GM21737 (cell line): Measurements from ENCODE around the gene PLIN3.
"Not testable (repeated sequence)": the region's sequence is repeated elsewhere in the genome, so short reads cannot be mapped to it uniquely, and the experiment has no call there.

Experiments
- ATAC-seq: cut with Tn5 transposase; IDR thresholded peaks from one replicate; pipeline ENCODE4 v1.9.1; 2021; ENCODE audit warnings: mild to moderate bottlenecking, moderate library complexity; ENCODE audit not compliant: unreplicated experiment

The PLIN3 gene

DNA sequence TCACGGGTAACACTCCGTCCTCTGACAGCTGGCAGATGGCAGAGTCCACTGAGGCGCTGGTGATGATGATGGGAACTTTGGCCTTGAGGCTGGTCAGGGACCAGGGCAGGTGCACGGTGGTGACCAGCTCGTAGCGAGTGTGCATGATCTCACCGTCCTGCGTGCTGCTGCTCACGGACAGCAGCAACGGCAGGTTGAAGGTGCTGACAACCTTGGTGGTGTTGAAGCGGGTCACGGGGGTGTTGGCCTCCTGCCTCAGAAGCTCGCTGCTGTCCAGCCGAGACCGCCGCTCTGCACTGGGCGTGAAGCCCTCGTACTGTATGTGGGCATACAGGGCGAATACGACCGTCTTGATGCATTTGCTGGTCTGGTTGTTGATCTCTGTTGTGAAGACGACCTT lies 23.6 kb upstream of the PLIN3 start:
- no peak for ATAC-seq

GRCh38 chr19:4889034-4889815 lies 21.8 kb upstream of the PLIN3 start:
- ATAC-seq: no peak

DNA sequence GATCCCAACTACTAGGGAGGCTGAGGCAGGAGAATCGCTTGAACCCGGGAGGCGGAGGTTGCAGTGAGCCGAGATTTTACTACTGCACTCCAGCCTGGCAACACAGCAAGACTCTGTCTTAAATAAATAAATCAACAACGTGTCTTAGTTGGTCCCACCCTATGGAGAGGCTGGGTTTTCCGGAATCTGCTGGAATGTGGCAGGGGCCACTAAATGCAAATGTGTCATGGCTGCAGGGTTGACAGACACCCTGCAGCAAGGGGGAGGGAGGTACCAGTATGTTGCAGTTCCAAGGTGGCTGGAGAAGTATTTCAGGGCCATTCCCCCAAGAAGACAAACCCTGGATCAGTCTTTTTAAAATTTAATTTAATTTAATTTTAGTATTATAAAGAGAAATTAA lies 20.3 kb upstream of the PLIN3 start:
- not testable (repeated sequence) for ATAC-seq

DNA sequence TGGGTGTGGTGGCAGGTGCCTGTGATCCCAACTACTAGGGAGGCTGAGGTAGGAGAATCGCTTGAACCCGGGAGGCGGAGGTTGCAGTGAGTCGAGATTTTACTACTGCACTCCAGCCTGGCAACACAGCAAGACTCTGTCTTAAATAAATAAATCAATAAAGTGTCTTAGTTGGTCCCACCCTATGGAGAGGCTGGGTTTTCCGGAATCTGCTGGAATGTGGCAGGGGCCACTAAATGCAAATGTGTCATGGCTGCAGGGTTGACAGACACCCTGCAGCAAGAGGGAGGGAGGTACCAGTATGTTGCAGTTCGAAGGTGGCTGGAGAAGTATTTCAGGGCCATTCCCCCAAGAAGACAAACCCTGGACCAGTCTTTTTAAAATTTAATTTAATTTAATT lies 17.5 kb upstream of the PLIN3 start:
- not testable (repeated sequence) for ATAC-seq

DNA sequence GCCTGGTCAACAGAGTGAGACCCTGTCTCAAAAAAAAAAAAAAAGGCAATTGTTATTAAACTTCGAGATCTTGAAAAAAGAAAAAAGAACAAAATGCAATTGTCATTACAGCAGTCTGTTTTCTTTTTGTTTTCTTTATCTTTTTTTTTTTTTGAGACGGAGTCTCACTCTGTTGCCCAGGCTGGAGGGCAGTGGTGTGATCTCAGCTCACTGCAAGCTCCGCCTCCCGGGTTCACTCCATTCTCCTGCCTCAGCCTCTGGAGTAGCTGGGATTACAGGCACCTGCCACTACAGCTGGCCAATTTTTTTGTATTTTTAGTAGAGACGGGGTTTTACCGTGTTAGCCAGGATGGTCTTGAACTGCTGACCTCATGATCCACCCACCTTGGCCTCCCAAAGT lies 15.4 kb upstream of the PLIN3 start:
- not testable (repeated sequence) for ATAC-seq

GRCh38 chr19:4879041-4879440 lies 11.6 kb upstream of the PLIN3 start:
- no peak for ATAC-seq

GRCh38 chr19:4878491-4878968 lies 11.1 kb upstream of the PLIN3 start:
- ATAC-seq: no peak

GRCh38 chr19:4877753-4878490 lies 10.5 kb upstream of the PLIN3 start:
- ATAC-seq: no peak

- no peak for ATAC-seq
These were observed 6.5 kb upstream of the PLIN3 start for GRCh38 chr19:4873930-4874329.

GRCh38 chr19:4871711-4872110 lies 4.2 kb upstream of the PLIN3 start:
- no peak for ATAC-seq

GRCh38 chr19:4870025-4870700 lies 2.7 kb upstream of the PLIN3 start:
- ATAC-seq: no peak

DNA sequence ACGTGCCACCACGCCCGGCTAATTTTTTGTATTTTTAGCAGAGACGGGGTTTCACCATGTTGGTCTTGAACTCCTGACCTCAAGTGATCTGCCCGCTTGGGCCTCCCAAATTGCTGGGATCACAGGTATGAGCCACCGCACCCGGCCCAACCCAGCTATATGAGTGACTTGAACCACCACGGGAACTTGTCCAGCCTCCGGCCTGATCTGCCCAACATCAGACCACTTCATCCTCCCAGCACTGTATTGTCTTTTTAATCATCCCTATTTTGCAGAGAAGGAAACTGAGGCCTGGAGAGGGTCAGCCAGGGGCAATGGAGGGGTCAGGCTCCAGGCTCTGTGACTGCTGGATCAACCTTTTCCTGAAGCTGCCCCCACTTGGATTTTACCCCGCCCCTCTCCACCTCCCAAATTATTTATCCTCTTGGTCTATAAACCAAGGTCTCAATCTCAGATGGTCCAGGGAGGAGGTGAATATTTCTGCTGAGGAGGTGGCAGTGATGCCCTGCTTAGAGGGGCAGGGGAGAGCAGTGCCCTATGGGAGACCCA lies 893 bp upstream of the PLIN3 start:
- ATAC-seq: no peak

DNA sequence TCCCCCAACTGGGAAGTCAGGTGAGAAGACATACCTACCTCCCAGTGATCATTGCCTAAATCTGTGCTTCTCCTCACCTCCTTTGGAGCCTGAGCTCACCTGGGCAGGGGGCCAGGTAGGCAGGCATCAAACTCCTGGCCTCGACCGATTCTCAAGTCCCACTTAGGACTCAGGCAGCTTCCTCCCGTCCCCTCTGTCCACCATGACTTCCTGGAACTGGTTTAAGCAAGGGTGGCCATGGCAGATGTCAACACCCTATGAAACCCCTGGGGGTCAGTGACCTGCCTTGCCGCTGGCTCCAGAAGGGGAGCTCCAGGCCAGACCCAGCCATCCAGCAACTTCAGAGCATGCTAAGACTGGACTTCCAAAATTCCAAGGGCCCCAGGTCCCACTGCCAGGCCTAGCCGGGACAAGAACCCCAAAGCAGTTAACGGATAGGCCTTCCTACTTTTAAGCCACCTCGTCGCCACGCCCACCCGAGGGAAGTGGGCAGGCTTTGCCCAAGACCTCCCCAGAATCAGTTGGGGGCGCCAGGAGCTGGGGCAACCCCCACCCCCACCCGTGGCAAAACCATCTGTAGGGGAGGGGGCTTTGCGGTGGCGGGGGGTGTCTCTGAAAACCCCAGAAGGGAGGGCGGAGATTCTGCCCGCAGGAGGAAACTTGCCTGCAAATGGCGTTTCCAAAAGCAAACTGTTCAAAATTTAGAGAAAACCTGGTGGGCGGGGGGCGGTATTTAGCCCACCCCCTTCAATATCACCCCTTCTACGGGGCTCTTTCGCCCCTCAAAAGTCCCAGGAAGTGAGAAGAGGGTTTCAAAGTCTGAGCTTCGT lies 657 bp downstream of the PLIN3 start:
- no peak for ATAC-seq

GRCh38 chr19:4861147-4861546 lies 6.3 kb downstream of the PLIN3 start:
- ATAC-seq: no peak

- no peak for ATAC-seq
These were observed 7.8 kb downstream of the PLIN3 start for GRCh38 chr19:4859697-4860096.

DNA sequence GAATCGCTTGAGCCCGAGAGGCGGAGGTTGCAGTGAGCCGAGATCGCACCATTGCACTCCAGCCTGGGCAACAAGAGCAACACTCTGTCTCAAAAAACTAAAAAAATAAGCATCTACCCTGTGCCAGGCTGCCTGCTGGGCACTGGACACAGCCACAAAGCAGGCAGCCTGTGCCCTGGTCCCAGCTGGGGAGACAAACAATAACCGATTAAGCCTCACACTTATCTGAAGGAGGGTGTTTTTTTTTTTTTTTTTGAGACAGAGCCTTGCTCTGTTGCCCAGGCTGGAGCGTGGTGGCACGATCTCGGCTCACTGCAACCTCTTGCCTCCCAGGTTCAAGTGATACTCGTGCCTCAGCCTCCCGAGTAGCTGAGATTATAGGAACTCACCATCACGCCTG lies 11.0 kb downstream of the PLIN3 start:
- ATAC-seq: not testable (repeated sequence)

DNA sequence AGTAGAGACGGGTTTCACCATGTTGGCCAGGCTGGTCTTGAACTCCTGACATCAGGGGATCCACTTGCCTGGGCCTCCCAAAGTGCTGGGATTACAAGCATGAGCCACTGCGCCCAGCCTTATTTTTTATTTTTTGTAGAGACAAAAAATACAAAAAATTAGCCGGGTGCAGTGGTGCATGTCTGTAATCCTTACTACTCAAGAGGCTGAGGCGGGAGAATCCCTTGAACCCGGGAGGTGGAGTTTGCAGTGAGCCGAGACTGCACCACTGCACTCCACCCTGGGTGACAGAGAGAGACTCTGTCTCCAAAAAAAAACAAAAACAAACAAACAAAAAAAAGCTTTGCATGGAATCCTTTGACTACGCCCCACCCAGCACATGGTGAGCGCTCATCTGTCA lies 14.0 kb downstream of the PLIN3 start:
- ATAC-seq: not testable (repeated sequence)

GRCh38 chr19:4852484-4852883 lies 15.0 kb downstream of the PLIN3 start:
- ATAC-seq: no peak

DNA sequence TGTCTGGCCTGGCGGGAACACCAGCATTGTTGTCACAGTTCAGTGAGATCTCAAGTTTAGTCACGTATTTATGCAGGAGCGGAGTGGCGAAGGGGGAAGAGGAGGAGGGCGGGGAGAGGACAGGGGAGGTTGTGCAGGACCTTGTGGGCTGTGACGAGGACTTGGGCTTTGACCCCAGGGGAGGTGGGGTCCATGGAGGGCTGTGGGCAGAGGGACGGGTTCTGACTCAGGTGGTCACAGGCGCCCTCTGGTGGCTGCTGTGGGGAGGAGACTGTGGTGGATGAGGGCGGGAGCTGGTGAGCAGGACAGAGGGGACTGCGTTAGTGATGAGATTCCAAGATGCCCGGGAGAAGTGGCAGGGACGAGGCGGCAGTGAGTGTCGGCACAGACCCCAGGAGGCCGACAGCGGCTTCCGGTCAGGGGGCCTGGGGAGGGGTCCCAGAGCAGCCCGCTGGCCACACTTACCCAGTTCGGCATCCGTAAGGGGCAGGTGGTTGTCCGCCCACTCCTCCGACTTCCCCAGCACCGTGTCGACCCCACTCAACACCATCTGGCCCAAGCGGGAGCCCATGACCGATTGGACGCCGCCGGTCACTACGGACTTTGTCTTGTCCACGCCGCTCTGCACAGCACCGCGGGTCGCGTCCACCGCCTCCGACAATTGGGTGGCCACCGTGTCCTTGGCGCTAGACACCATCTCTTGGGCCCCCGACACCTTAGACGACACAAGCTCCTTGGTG lies 15.7 kb downstream of the PLIN3 start:
- no peak for ATAC-seq

- no peak for ATAC-seq
These were observed 18.4 kb downstream of the PLIN3 start for GRCh38 chr19:4849019-4849418.
